Calu3 (cell line): ENCODE measurements around the gene YY1AP1. TPM values are rescaled to one million over a fixed set of nuclear protein-coding genes. Genes with fewer than 3 reads are reported as not detected.
"Not testable (repeated sequence)": the region's sequence is repeated elsewhere in the genome, so short reads cannot be mapped to it uniquely, and the experiment has no call there.

Experiments
- BruUV-seq: library from RNA; stranded (reverse); fragments of 400-500 nt; replicated peaks from 2 replicates; lab custom pipeline; 2021; lab: Mats Ljungman, UMichigan
- CTCF ChIA-PET: fragments of 300-600 bp; sonication (Branson Sonifier 250); formaldehyde crosslinking; loops from one replicate; lab custom pipeline; 2022; ENCODE audit warnings: antibody characterized with exemption; lab: Charles Lee
- DNase-seq: peaks from one replicate; pipeline ENCODE4 v3.0.0; 2022
- H3K27ac Mint-ChIP-seq: one replicate; pipeline ENCODE4 v1.8.0; 2022; ENCODE audit warnings: mixed read lengths; ENCODE audit not compliant: unreplicated experiment
- H3K27me3 Mint-ChIP-seq: one replicate; pipeline ENCODE4 v1.8.0; 2022; ENCODE audit warnings: mixed read lengths; ENCODE audit not compliant: unreplicated experiment
- H3K36me3 Mint-ChIP-seq: one replicate; pipeline ENCODE4 v1.8.0; 2022; ENCODE audit warnings: mild to moderate bottlenecking, moderate library complexity, mixed read lengths; ENCODE audit not compliant: insufficient read depth, unreplicated experiment
- H3K4me1 Mint-ChIP-seq: one replicate; pipeline ENCODE4 v1.8.0; 2022; ENCODE audit warnings: mild to moderate bottlenecking, low read depth, mixed read lengths; ENCODE audit not compliant: unreplicated experiment
- H3K4me3 Mint-ChIP-seq: one replicate; pipeline ENCODE4 v1.8.0; 2022; ENCODE audit warnings: mild to moderate bottlenecking, low read depth, moderate library complexity, mixed read lengths; ENCODE audit not compliant: unreplicated experiment
- H3K9me3 Mint-ChIP-seq: one replicate; pipeline ENCODE4 v1.8.0; 2022; ENCODE audit warnings: low read depth, mixed read lengths; ENCODE audit not compliant: unreplicated experiment
- CTCF ChIP-seq: fragments of 200-600 bp; IDR thresholded peaks from one replicate; pipeline ENCODE4 v1.8.0; 2022; ENCODE audit warnings: antibody characterized with exemption; ENCODE audit not compliant: unreplicated experiment
- intact Hi-C: fragments of 100-400 bp; cut with micrococcal nuclease; formaldehyde crosslinking; loops from one replicate; pipeline ENCODE4 v1.10.0; 2022; ENCODE audit not compliant: unreplicated experiment
- total RNA-seq: library from RNA; stranded (reverse); gene quantifications from 2 replicates; pipeline ENCODE4 v1.2.3, GENCODE V29; 2022

YY1AP1 gene
- total RNA-seq, 1 experiment from 2014 or later, result 81.4 TPM

GRCh38 chr1:155646307-155646706 is 42.3 kb downstream of the YY1AP1 start:
- DNase-seq, result no peak
- Mint-ChIP-seq H3K9me3 (peaks cover 3% of the 10 kb centered on the region), H3K4me1 (peaks cover 48% of the 10 kb centered on the region), H3K4me3 (peak overlapping the region; percentile 78), H3K27ac (peak overlapping the region; percentile 91), H3K27me3 (no peaks in the 10 kb centered on the region), H3K36me3 (peaks cover 23% of the 10 kb centered on the region)
- CTCF ChIA-PET, result no interaction called here
- intact Hi-C loops, result no loop called here
- BruUV-seq, result no TSS peak
- no peak for TF ChIP-seq CTCF

- Mint-ChIP-seq H3K9me3 (peaks cover 3% of the 10 kb centered on the region), H3K27me3 (no peaks in the 10 kb centered on the region), H3K4me3 (no peak overlapping the region), H3K36me3 (peaks cover 23% of the 10 kb centered on the region), H3K4me1 (peaks cover 46% of the 10 kb centered on the region), H3K27ac (no peak overlapping the region)
- TF ChIP-seq CTCF, result no peak
- CTCF ChIA-PET, result no interaction called here
- no peak for DNase-seq
- no TSS peak for BruUV-seq
- intact Hi-C loops, result no loop called here
Measured at GRCh38 chr1:155645648-155646047, 42.9 kb downstream of the YY1AP1 start.

DNA sequence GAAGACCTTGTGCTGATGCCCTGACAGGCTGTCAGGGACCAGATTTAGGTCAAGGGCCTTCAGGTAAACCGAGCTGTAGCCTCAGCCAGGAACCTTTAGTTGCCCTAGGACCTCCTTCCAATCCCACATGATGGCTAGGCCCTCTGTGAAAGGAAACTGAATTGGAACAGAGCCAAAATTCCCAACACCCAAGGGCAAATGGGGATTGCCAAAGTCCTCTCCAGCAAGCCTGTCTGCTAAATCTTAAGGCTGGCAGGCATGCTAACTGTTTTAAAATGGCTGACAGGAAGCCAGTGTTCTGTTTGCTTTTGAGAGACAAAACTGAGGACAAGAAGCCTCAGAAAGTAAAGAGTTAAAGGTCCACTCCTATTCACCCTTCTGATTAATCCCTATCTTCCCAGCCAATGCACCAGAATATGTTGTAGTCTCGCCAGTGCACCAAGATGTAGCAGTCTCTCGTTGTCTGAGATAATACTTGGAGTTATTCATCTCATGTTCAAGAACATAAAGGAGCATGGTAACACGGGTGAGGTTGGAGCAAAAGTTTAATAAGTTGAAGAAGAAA is 43.5 kb downstream of the YY1AP1 start:
- Mint-ChIP-seq H3K27me3 (no peaks in the 10 kb centered on the region), H3K4me1 (peaks cover 46% of the 10 kb centered on the region), H3K4me3 (no peak overlapping the region), H3K36me3 (peaks cover 23% of the 10 kb centered on the region), H3K27ac (no peak overlapping the region), H3K9me3 (peaks cover 3% of the 10 kb centered on the region)
- DNase-seq, result no peak
- no TSS peak for BruUV-seq
- CTCF ChIA-PET, result no interaction called here
- TF ChIP-seq CTCF, result no peak
- intact Hi-C loops, result no loop called here

DNA sequence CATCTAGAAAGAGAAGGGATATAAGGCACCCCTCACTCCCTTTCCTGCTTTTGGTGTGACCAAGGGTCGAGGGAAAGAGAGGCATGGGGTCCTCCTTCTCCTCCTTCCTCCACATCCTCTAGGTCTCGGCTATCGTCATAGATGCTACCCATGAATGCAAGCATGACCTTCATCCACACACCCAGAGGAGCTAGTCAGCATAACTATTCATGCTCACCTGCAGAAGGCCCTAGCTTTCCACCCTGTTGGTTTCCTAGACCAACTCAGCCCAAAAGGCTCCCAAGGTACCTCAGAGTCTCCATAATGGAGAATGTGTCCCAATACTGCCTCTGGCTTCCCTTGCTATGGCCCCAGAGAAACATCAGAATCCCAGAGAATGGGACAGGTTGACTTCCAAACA is 45.3 kb downstream of the YY1AP1 start:
- CTCF ChIA-PET, result no interaction called here
- Mint-ChIP-seq H3K4me3 (no peak overlapping the region), H3K27ac (no peak overlapping the region), H3K9me3 (peaks cover 3% of the 10 kb centered on the region), H3K27me3 (no peaks in the 10 kb centered on the region), H3K4me1 (peaks cover 40% of the 10 kb centered on the region), H3K36me3 (peaks cover 17% of the 10 kb centered on the region)
- TF ChIP-seq CTCF, result no peak
- DNase-seq, result no peak
- no TSS peak for BruUV-seq
- intact Hi-C loops, result no loop called here

GRCh38 chr1:155642559-155643180 is 45.9 kb downstream of the YY1AP1 start:
- not testable (repeated sequence) for H3K9me3 Mint-ChIP-seq

More at GRCh38 chr1:155642559-155643180, 45.9 kb downstream of the YY1AP1 start:
- CTCF ChIA-PET, H3K27me3 Mint-ChIP-seq, intact Hi-C loops, BruUV-seq: not testable (repeated sequence)
- H3K4me1 Mint-ChIP-seq, result peaks cover 37% of the 10 kb centered on the region
- DNase-seq, result peak; percentile 18
- peaks cover 14% of the 10 kb centered on the region for H3K36me3 Mint-ChIP-seq
- H3K4me3 Mint-ChIP-seq, result peak overlapping the region; percentile 11
- peak overlapping the region; percentile 15 for H3K27ac Mint-ChIP-seq
